K562 (cell line): ENCODE results near the gene ADGRL3.

Experiments used
- GATA2 ChIP-seq: sonication (generic); formaldehyde crosslinking; IDR thresholded peaks from 2 replicates; pipeline ENCODE4 v1.4.0; 2020; ENCODE audit warnings: mild to moderate bottlenecking, missing genetic modification reagents
- HNRNPK ChIP-seq: fragments of 200-400 bp; formaldehyde crosslinking; IDR thresholded peaks from one replicate; pipeline ENCODE4 v1.6.1; 2018; ENCODE audit warnings: mild to moderate bottlenecking, low read depth, low read length; ENCODE audit not compliant: poor library complexity, severe bottlenecking

DNA sequence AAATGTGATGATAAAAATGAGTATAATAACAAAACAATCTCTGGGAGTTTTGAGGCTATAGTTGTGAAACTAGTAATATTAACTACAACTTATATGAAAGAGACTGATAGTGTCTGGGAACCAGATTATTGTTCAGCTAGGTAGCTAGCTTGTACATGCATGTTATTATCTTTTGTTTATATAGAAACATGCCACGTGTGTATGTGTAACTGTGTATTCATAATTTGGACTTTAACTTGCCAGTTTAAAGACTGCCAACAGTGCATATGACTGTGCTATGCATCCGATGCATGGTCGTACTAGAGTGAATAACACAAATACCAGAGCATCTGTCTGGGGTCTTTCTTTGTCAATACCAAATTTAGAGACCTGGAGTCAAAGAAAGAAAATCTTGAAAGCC lies 92.2 kb downstream of the ADGRL3 start:
- TF ChIP-seq HNRNPK (no peak), GATA2 (CRISPR knock-in tag) (no peak)
